HS-5 (cell line): ENCODE measurements around the gene GRK5.
"Not testable (repeated sequence)": the region's sequence is repeated elsewhere in the genome, so short reads cannot be mapped to it uniquely, and the experiment has no call there.

Source experiments
- DNase-seq: peaks from one replicate; pipeline ENCODE4 v3.0.0-alpha.2; 2012; ENCODE audit warnings: low read depth

Gene GRK5

DNA sequence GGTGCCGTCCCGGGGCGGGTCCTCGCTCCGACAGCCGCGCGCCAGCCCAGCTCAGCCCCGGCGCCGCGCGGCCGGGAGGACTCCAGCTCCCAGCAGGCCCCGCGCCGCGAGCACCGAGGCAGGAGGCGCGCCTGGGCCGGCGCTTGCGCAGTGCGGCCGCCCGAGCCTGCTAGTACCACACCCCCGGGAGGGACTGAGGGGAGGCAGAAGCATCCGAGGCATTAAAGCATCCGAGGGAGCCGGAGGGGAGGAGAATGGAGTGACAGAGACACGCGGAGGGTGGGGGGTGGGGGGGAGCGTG, at the start of gene GRK5:
Gene GRK5, plus strand, starts transcription at position 206 of the 301 bp plus-strand sequence. CDS start 347 bp downstream, outside the sequence.
- DNase-seq: peak; percentile 80

- no peak for DNase-seq
These were observed 48.0 kb upstream of the GRK5 start for GRCh38 chr10:119159332-119159731.

DNA sequence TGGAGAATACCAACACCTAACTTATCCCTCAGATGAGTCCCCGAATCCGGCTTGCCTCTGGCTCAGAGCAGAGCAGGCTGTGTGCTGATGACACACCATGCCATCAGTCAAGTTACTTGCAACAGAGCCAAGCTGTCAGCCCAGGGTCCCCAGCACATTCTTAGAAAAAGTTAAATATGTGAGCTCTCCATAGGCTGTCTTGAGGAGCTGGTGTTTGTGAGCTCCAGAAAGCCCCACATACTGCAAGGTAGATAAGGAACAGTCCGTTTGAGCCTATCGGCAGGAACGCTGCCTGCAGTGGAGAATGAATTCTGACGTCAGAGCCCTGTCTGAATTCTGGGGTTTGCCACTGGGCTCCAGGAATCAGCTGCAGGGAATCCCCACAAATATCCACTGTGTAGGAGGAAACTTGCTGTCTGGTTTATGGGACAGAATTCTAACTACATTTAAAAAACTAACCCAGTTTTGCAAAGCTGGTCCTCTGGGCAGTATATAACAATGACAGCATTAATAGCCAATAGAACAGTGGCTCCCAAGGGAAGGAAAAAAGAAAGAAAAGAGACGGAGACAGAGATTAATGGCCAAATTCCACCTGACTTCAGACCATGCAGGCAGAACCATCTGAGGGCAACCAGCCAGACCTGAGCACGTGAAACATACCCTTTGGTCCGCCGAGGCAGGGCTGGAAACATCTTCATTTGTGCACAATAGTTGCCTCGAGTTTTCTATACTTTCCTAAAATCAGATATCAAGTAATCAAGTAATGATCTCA, 45.5 kb upstream of the GRK5 start:
- DNase-seq: no peak

- DNase-seq: no peak
These were observed 44.8 kb upstream of the GRK5 start for GRCh38 chr10:119162452-119163092.

DNA sequence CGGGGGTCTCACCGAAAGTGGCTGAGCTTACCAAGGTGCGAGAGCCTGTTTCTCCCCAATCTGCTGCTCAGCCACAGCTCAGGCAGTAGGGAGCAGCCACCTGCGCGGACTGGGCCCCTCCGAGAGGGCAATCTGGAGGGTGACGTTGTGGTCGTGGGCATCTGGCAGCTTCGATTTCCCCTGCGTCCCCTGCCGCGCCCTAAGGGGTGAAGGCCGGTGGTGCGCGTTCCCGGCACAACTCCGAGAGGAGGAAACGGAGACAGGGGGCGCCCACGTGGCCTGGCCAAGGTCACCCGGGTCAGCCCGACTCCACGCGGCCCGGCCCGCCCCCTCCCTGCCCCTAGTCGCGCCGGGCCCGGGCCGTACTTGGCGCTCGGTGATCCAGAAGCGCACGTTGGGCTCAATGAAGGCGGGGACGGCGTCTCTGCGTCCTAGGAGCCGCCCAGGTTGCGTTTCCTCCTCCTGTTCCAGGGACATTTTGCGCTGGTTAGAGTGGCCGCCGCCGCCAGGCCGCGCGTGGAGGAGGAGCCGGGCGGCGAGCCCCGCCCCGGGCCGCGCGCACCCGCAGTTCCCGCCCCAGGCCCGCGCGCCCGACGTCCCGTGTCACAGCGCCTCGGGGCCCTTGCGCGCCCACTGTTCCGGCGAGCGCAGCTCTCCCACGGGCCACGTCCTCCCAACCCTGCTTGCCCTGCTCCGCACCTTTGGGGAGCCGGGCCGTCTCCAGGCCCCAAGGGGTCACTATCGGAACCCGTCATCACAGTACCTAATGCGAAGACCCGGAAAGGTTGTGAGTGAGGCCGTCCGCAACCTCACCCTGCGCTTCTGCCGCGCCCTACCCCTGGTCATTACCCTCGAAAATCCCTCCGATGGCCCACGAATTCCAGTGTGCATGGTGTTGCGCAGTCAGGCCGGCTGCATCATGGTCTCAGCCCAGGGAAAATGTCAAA, 41.9 kb upstream of the GRK5 start, which contains the start of gene SFXN4:
Gene SFXN4, minus strand, starts transcription at position 544 of the 947 bp plus-strand sequence. Its CDS starts 67 bp downstream, at position 477.
- no peak for DNase-seq

- DNase-seq: no peak
These were observed 41.3 kb upstream of the GRK5 start for GRCh38 chr10:119166118-119166500.

DNA sequence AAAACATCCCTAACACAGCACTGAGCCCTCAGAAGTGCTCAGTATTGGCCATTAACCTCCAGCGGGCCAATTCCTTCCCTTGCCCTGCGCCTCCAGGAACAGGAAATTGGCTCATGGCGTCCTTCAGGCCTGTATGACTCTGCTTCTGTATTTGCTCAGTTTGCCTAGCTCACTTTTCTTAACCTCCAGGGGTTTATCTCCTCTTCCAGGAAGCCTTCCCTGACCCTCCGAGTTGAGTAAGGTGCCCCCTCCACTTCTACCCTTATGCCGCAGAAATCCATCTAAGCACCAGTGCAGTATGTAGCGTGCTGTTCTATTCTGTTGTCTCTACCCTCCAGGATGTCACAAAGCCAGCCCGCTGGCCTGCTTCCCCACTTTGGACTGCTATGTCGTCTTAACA, 40.8 kb upstream of the GRK5 start:
- no peak for DNase-seq

DNA sequence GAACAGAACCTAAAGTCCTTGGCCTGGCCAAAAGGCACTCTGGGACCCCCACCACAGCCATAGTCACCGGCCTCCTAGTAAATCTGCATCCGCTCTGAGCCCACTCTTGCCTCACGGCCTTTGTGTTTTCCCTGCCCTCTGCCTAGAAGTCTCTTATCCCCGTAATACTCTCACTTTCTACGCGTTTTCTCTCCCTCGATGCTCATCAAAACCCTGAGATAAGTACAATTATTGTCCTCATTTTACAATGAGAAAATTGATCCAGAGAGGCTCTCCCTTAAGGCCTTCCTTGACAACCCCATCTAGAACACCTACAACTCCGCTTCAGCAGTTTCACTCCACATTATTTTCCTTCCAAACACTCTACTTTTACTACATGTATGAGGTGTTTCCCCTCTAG, 40.3 kb upstream of the GRK5 start:
- DNase-seq: no peak

DNA sequence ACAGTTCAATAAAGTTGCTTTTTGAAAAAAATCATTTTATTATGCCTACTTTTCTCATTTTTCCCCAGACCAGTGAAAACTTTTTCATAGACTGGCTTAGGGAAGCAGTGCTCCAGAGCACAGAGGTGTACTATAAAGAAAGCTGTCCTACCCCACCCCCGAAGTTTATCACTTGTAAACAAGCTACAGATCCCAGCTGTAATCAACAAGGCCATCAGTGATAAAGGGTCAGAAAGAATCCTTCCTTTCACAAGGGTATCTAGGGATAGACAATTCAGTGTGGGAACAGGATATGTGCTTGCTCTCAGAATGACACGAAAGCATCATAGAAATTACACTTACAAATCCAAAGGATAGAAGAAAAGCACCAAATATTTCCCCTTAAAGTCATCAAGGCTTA, 33.3 kb upstream of the GRK5 start:
- no peak for DNase-seq

DNA sequence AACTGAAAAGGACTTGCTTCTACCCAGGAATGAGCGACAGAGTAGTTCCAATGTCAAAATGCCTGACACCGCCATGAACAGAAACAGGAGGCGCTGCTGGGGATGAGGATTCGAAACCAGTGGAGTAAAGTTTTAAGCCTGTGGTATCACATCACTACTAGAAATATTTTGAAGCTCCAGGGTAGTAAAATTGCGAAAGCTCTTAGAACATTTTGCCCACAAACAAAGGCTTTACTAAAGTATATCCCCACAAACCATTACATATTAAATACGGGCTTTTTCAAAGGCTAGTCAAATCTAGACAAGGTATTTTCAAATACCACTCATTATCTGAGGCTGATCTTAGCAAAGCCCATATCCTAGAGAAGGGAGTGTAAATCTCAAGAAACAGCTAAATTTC, 31.2 kb upstream of the GRK5 start:
- DNase-seq: no peak

DNA sequence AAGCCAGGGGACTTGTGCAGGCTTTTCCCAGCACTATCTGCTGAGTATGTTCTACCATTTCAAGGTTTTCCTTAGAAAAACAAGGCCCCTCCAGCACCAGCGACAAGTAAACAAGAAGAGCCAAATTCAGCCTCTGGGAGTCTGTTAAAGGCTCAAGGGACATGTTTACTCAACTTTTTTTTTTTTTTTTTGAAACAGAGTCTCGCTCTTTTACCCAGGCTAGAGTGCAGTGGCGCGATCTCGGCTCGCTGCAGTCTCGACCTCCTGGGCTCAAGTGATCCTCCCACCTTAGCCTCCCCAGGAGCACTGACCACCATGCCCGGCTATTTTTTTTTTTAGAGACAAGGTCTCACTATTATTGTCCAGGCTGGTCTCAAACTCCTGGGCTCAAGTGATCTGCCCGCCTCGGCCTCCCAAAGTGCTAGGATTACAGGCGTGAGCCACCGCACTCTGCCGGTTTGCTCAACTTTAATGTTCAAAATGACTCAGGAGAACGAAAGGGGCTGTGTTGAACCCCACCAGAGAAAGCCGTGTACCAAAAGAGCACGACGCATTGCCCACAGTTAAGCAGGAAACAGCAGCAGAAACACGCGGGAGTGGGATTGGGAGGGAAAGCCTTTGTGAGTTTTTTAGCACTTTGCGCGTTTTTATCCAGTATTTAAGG, 29.5 kb upstream of the GRK5 start:
- no peak for DNase-seq

GRCh38 chr10:119178372-119179119, 28.8 kb upstream of the GRK5 start, which contains the start of gene PRDX3:
Gene PRDX3, minus strand, starts transcription at chr10:119178812. Its CDS starts 22 bp downstream, at chr10:119178790.
- peak; percentile 60 for DNase-seq

DNA sequence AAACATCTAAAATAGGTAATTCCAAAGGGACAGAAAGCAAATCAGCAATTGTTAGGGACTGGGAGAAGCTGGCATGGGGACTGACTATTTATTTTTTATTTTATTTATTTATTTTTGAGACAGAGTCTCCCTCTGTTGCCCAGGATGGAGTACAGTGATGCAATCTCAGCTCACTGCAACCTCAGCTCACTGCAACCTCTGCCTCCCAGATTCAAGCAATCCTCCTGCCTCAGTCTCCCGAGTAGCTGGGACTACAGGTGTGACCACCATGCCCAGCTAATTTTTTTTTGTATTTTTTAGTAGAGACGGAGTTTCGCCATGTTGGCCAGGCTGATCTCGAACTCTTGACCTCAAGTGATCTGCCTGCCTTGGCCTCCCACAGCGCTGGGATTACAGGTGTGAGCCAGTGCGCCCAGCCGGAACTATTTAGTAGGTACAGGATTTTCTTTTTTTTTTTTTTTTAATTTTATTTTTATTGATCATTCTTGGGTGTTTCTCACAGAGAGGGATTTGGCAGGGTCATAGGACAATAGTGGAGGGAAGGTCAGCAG, 26.4 kb upstream of the GRK5 start:
- not testable (repeated sequence) for DNase-seq

DNA sequence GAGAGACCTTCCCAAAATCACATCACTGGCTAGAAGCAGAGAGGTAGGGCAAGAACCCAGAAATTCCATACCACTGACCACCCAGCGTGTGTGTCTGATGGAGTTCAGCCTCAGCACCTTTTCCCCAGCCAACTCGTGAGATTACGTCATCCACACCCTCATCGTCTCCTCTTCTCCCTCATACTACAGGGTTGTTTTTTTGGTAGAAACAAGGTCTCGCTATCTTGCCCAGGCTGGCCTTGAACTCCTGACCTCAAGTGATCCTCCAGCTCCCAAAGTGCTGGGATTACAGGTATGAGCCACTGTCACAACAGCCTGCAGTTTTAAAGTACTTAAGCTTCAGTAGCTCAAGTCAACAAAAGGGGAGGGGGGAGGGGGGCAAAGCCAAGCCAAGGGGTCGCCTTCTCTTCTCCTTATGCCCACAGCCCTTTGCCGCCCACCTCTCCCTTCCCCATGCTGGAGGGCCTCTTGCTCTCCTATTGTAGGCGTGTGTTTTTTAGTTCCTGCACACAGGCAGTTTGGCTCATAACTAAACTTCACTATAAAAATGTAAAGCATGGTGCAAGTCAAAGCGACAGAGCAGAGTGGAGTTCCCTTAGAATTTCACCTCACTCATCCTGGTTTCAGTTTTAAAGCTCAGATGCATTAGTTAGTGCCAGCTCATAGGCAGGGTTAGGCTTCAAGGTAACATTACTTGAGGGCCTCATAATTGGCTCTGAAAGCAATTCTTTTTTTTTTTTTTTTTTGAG, 23.5 kb upstream of the GRK5 start:
- no peak for DNase-seq

GRCh38 chr10:119189811-119190282, 17.5 kb upstream of the GRK5 start:
- DNase-seq: no peak

GRCh38 chr10:119190353-119190752, 17.0 kb upstream of the GRK5 start:
- peak; percentile 96 for DNase-seq

GRCh38 chr10:119190954-119191785, 16.2 kb upstream of the GRK5 start:
- no peak for DNase-seq

DNA sequence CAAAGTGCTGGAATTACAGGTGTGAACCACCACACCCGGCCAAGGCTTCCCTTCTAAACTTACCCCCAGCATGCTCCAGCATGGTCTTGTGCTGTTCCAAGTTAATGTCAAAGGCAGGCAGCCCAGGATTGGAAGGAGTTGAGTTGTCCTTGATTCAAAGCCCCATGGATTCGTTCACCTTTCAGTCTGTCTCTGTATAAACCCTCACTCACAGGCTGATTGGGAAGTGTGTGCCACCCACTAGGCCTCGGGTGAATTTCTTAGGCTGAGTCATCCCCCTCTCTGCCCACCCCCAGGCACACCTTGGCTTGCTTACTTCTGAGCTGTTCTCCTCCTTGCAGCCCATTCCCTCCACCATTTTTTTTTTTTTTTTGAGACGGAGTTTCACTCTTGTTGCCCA, 15.5 kb upstream of the GRK5 start:
- no peak for DNase-seq

GRCh38 chr10:119197921-119198320, 9.4 kb upstream of the GRK5 start:
- DNase-seq: peak; percentile 41
